K562 (cell line): ENCODE measurements around the gene RPEL1. TPM values are rescaled to one million over a fixed set of nuclear protein-coding genes. Genes with fewer than 3 reads are reported as not detected.

ENCODE experiments used
- CREB3 ChIP-seq: fragments of 450-650 bp; conservative IDR thresholded peaks from 2 replicates; pipeline ENCODE4 v1.6.1; 2016; ENCODE audit warnings: missing genetic modification characterization, low read depth, mild to moderate bottlenecking, missing compliant biosample characterization, moderate library complexity
- ELF4 ChIP-seq: fragments of 450-650 bp; formaldehyde crosslinking; IDR thresholded peaks from 2 replicates; pipeline ENCODE4 v1.4.0; 2022; ENCODE audit warnings: missing genetic modification characterization
- ERF ChIP-seq: fragments of 450-650 bp; formaldehyde crosslinking; IDR thresholded peaks from 2 replicates; pipeline ENCODE4 v1.4.0; 2020; ENCODE audit warnings: mild to moderate bottlenecking, mixed read lengths
- ETV1 ChIP-seq: fragments of 450-650 bp; conservative IDR thresholded peaks from 2 replicates; pipeline ENCODE4 v1.6.1; 2016; ENCODE audit warnings: missing genetic modification characterization, control low read depth, low read depth, missing compliant biosample characterization
- HES1 ChIP-seq: fragments of 450-650 bp; IDR thresholded peaks from 2 replicates; pipeline ENCODE4 v1.6.1; 2016; ENCODE audit warnings: low read depth, mild to moderate bottlenecking, moderate library complexity
- MEF2A ChIP-seq: IDR thresholded peaks from 2 replicates; pipeline ENCODE4 v1.6.1; 2011; ENCODE audit warnings: low read depth, mild to moderate bottlenecking, low read length, moderate library complexity; ENCODE audit not compliant: control insufficient read depth
- NBN ChIP-seq: fragments of 450-650 bp; IDR thresholded peaks from 2 replicates; pipeline ENCODE4 v1.6.1; 2016; ENCODE audit warnings: low read depth, mild to moderate bottlenecking
- RAD51 ChIP-seq: fragments of 450-650 bp; IDR thresholded peaks from 2 replicates; pipeline ENCODE4 v1.7.1; 2016; ENCODE audit warnings: low read depth, mild to moderate bottlenecking, borderline replicate concordance
- SIX5 ChIP-seq, 2 experiments: IDR thresholded peaks; 2 replicates each; pipeline ENCODE4 v1.6.1; 2011; ENCODE audit warnings: low read length in 2 of 2, borderline replicate concordance in 1 of 2, low read depth in 1 of 2, mild to moderate bottlenecking in 1 of 2, moderate library complexity in 1 of 2; ENCODE audit not compliant: insufficient read depth in 1 of 2
- SPI1 ChIP-seq: IDR thresholded peaks from 2 replicates; pipeline ENCODE4 v1.6.1; 2011; ENCODE audit warnings: low read depth, low read length, control low read depth, borderline replicate concordance
- ZNF407 ChIP-seq: fragments of 450-650 bp; IDR thresholded peaks from 2 replicates; pipeline ENCODE4 v1.6.1; 2016; ENCODE audit warnings: low read depth
- ZNF639 ChIP-seq, 2 experiments: fragments of 200-800 bp in 1 of 2; sonication (Bioruptor generic) in 1 of 2; sonication (generic) in 1 of 2; formaldehyde crosslinking in 1 of 2; IDR thresholded peaks in 1 of 2; conservative IDR thresholded peaks in 1 of 2; 2 replicates each; pipeline versions ENCODE4 v1.5.0 to v1.6.1; 2016 to 2020; ENCODE audit warnings: missing compliant biosample characterization in 1 of 2, missing genetic modification characterization in 1 of 2, missing genetic modification reagents in 1 of 2
- ZNF740 ChIP-seq, 3 experiments: fragments of 200-800 bp in 1 of 3; sonication (Bioruptor generic) in 1 of 3; sonication (generic) in 1 of 3; formaldehyde crosslinking in 1 of 3; IDR thresholded peaks; 2 replicates each; pipeline versions ENCODE4 v1.6.1 to v1.8.0; 2016 to 2022; ENCODE audit warnings: mild to moderate bottlenecking in 2 of 3, missing compliant biosample characterization in 2 of 3, missing genetic modification characterization in 2 of 3, missing genetic modification reagents in 1 of 3
- polyA plus RNA-seq, 8 experiments: library from polyadenylated mRNA; depleted of rRNA in 4 of 8; stranded (reverse) in 5 of 8; unstranded in 3 of 8; fragments of >200 nt; fragmentation: Nextera tagmentation in 2 of 8; fragmentation: Illumina TruSeq in 1 of 8; extraction: Ambion mirVana in 2 of 8; extraction: Trizol in 1 of 8; gene quantifications; 2 replicates each; pipeline versions ENCODE4 v1.2.1 to v1.2.3, GENCODE V29; 2011 to 2014; ENCODE audit warnings: inconsistent platforms in 1 of 8, missing spikeins in 1 of 8
- total RNA-seq, 7 experiments: library from RNA; depleted of rRNA in 6 of 7; stranded (reverse); fragments of >200 nt in 6 of 7; fragmentation: Illumina TruSeq in 2 of 7; extraction: Trizol in 2 of 7; gene quantifications; 2 replicates each; pipeline versions ENCODE4 v1.2.1 to v1.2.3, GENCODE V29; 2011 to 2021; ENCODE audit warnings: low replicate concordance in 1 of 7

RPEL1 gene
- total and polyA plus RNA-seq, 9 of the 15 experiments (the other 6 are each of a cell fraction or from before 2014, with no cell fraction given): 0.04 to 0.15 (median 0.07) TPM; not detected in 4

- TF ChIP-seq ZNF407 (no peak), SIX5 (IDR thresholded peaks at IDR 0.05; ENCODE audit: borderline replicate concordance in 1 of 2, insufficient read depth in 1 of 2, low read depth in 1 of 2, low read length in 2 of 2) (no peak), ELF4 (0 out of 2 replicates have a peak, but pooled peaks have one; percentile 65), ZNF740 (CRISPR knock-in tag; IDR thresholded peaks at IDR 0.05) (no peak), ZNF740 (tag; IDR thresholded peaks at IDR 0.05) (no peak), NBN (0 out of 2 replicates have a peak, but pooled peaks have one; percentile 28), ZNF639 (CRISPR knock-in tag; conservative IDR thresholded peaks at IDR 0.05 in 1 of 2, IDR thresholded peaks at IDR 0.05 in 1 of 2) (0 out of 4 replicates have a peak, but pooled peaks of 1 of the 2 experiments have one; percentile 20), SPI1 (0 out of 2 replicates have a peak, but pooled peaks have one; percentile 7), RAD51 (peak; percentile 66; the same call in 1 of the 2 replicates), ETV1 (tag) (peak; percentile 90), HES1 (no peak), CREB3 (tag) (peak; percentile 38; the same call in 1 of the 2 replicates), ERF (CRISPR knock-in tag) (0 out of 2 replicates have a peak, but pooled peaks have one; percentile 44), MEF2A (no peak)
These were observed 48.5 kb upstream of the RPEL1 start (continued) for GRCh38 chr10:103197174-103197573.
